ENCODE data around the gene LGALSL.

Gene LGALSL

DNA sequence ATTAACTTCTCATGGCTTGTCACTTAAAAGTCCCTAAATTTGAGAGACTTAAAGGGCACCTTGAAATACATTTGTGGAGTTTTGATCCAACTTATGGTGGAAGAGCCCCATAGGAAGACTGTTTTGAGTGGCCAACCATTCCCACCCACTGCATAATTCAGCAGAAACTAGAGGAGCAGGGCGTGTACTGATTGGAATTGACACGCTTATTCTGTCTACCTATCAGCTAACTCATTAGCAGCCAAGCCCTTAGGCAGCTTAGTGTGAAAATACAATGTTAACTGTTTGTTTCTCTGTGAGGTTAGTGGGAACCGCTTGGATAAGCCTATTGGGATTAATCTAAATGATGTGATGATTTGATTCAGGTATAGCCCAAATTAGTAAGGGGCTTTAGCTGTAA, 6.4 kb downstream of the LGALSL start:
- no peaks in the 10 kb centered on the region for H3K36me3 ChIP-seq (ENCODE audit: insufficient read depth, low read length)
- no peaks in the 10 kb centered on the region for H3K79me2 ChIP-seq (ENCODE audit: insufficient read depth, low read length)
- H3K4me3 ChIP-seq (ENCODE audit: low read length, poor library complexity, severe bottlenecking), result no peak overlapping the region
- H3K9me2 ChIP-seq (replicated peaks; ENCODE audit: low read depth, low read length), result no peaks in the 10 kb centered on the region
- H4K20me1 ChIP-seq (ENCODE audit: insufficient read depth, low read length, poor library complexity, severe bottlenecking), result no peaks in the 10 kb centered on the region
- no peak overlapping the region for H3K4me2 ChIP-seq (ENCODE audit: low read depth, low read length, poor library complexity, severe bottlenecking)
- TF ChIP-seq EZH2phosphoT487 (IDR thresholded peaks at IDR 0.05; ENCODE audit: borderline replicate concordance), result no peak
- TF ChIP-seq, protein P1, sequence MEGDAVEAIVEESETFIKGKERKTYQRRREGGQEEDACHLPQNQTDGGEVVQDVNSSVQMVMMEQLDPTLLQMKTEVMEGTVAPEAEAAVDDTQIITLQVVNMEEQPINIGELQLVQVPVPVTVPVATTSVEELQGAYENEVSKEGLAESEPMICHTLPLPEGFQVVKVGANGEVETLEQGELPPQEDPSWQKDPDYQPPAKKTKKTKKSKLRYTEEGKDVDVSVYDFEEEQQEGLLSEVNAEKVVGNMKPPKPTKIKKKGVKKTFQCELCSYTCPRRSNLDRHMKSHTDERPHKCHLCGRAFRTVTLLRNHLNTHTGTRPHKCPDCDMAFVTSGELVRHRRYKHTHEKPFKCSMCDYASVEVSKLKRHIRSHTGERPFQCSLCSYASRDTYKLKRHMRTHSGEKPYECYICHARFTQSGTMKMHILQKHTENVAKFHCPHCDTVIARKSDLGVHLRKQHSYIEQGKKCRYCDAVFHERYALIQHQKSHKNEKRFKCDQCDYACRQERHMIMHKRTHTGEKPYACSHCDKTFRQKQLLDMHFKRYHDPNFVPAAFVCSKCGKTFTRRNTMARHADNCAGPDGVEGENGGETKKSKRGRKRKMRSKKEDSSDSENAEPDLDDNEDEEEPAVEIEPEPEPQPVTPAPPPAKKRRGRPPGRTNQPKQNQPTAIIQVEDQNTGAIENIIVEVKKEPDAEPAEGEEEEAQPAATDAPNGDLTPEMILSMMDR (conservative IDR thresholded peaks at IDR 0.05; ENCODE audit: low read length), result no peak
- no peak overlapping the region for H3K9ac ChIP-seq (ENCODE audit: low read depth, low read length, poor library complexity, severe bottlenecking)
- H3F3A ChIP-seq (ENCODE audit: low read depth), result no peaks in the 10 kb centered on the region
- H2AFZ ChIP-seq (ENCODE audit: low read length), result no peak overlapping the region
- H3K27me3 ChIP-seq (ENCODE audit: insufficient read depth, low read length, poor library complexity, severe bottlenecking), result peaks cover under 1% of the 10 kb centered on the region
- no peaks in the 10 kb centered on the region for H3K4me1 ChIP-seq (ENCODE audit: insufficient read depth, low read length, poor library complexity, severe bottlenecking)
- H3K9me3 ChIP-seq (ENCODE audit: insufficient read depth, low read depth, low read length), result no peaks in the 10 kb centered on the region

DNA sequence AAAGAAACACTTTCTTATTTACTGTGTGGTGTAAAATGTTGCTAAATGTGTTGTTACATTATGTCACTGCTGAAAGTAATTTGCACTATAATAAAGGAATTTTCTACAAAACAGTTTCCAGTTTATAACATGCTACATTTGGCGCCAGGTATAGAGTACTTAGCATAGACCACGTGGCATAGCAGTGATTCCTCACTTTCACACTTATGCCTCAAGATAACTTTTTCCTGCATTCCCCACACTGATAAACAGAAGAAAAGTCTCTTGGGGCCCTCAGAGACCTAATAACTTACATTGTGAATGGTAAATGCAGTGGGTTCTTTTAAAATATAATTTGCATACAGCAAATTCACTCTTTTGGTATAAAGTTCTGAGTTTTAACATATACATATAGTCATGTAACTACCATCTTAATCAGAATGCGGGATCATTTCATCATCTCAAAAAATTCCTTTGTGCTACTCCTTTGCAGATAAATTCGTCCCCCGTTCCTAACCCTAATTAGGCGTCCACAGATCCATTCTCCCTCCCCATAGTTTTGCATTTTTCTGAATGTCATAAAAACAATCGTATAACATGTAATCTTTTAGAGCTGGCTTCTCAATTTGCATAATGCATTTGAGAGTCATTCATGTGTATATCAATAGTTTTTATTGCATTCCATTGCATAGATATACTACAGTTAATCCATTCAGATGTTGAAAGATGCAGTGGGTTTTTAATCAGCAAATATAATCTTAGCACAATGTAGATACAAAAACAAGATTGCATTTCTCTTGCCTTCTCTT, 7.5 kb downstream of the LGALSL start:
- Histone ChIP-seq H3K27me3 (ENCODE audit: insufficient read depth, low read length, poor library complexity, severe bottlenecking) (no peaks in the 10 kb centered on the region), H2AFZ (ENCODE audit: low read length) (no peak overlapping the region), H3K9me3 (ENCODE audit: insufficient read depth, low read depth, low read length) (no peaks in the 10 kb centered on the region), H3K9ac (ENCODE audit: low read depth, low read length, poor library complexity, severe bottlenecking) (no peak overlapping the region), H3K36me3 (ENCODE audit: insufficient read depth, low read length) (no peaks in the 10 kb centered on the region), H3K4me1 (ENCODE audit: insufficient read depth, low read length, poor library complexity, severe bottlenecking) (no peaks in the 10 kb centered on the region), H3K9me2 (replicated peaks; ENCODE audit: low read depth, low read length) (no peaks in the 10 kb centered on the region), H3F3A (ENCODE audit: low read depth) (no peaks in the 10 kb centered on the region), H4K20me1 (ENCODE audit: insufficient read depth, low read length, poor library complexity, severe bottlenecking) (no peaks in the 10 kb centered on the region), H3K4me2 (ENCODE audit: low read depth, low read length, poor library complexity, severe bottlenecking) (no peak overlapping the region), H3K79me2 (ENCODE audit: insufficient read depth, low read length) (no peaks in the 10 kb centered on the region), H3K4me3 (ENCODE audit: low read length, poor library complexity, severe bottlenecking) (no peak overlapping the region)
- TF ChIP-seq, protein P1 (conservative IDR thresholded peaks at IDR 0.05; ENCODE audit: low read length), result no peak
- TF ChIP-seq EZH2phosphoT487 (IDR thresholded peaks at IDR 0.05; ENCODE audit: borderline replicate concordance), result no peak

DNA sequence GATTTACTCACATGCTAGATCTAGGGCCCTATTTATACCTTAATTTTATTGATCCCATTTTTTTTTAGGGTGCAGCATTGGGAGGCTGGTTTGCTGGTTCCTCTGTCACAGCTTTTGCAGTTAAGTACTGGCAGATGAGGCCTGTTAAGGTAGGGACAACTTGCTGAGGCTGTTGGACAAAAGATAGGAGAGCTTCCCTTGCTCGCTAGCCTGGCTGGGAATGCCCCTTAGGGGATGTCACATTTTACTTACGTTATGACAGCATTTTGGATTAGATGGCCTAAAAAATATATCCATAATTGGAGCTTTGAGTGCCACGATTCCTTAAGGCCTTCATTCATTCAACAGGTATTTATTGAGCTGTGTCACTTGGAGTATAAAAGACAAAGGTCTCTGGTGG, 8.2 kb downstream of the LGALSL start:
- no peak overlapping the region for H3K4me2 ChIP-seq (ENCODE audit: low read depth, low read length, poor library complexity, severe bottlenecking)
- no peak overlapping the region for H2AFZ ChIP-seq (ENCODE audit: low read length)
- no peaks in the 10 kb centered on the region for H3K4me1 ChIP-seq (ENCODE audit: insufficient read depth, low read length, poor library complexity, severe bottlenecking)
- H3K9me2 ChIP-seq (replicated peaks; ENCODE audit: low read depth, low read length), result no peaks in the 10 kb centered on the region
- no peak overlapping the region for H3K4me3 ChIP-seq (ENCODE audit: low read length, poor library complexity, severe bottlenecking)
- no peaks in the 10 kb centered on the region for H3K36me3 ChIP-seq (ENCODE audit: insufficient read depth, low read length)
- no peaks in the 10 kb centered on the region for H3K9me3 ChIP-seq (ENCODE audit: insufficient read depth, low read depth, low read length)
- no peaks in the 10 kb centered on the region for H3K27me3 ChIP-seq (ENCODE audit: insufficient read depth, low read length, poor library complexity, severe bottlenecking)
- TF ChIP-seq, protein P1 (conservative IDR thresholded peaks at IDR 0.05; ENCODE audit: low read length), result no peak
- no peak for TF ChIP-seq EZH2phosphoT487 (IDR thresholded peaks at IDR 0.05; ENCODE audit: borderline replicate concordance)
- no peaks in the 10 kb centered on the region for H4K20me1 ChIP-seq (ENCODE audit: insufficient read depth, low read length, poor library complexity, severe bottlenecking)
- no peaks in the 10 kb centered on the region for H3F3A ChIP-seq (ENCODE audit: low read depth)
- no peaks in the 10 kb centered on the region for H3K79me2 ChIP-seq (ENCODE audit: insufficient read depth, low read length)
- H3K9ac ChIP-seq (ENCODE audit: low read depth, low read length, poor library complexity, severe bottlenecking), result no peak overlapping the region

Measured in Loucy (cell line).